HL-60/S4 (cell line): ENCODE results near the gene KCTD14.
"Not testable (repeated sequence)": the region's sequence is repeated elsewhere in the genome, so short reads cannot be mapped to it uniquely, and the experiment has no call there.

ENCODE experiments used
- in situ Hi-C: fragments of 300-500 bp; cut with MboI; formaldehyde crosslinking; loops from 2 replicates; pipeline ENCODE4 v1.14.3; 2022; ENCODE audit warnings: low sequenced_read_pairs

The KCTD14 gene

GRCh38 chr11:78027759-78028158, 4.7 kb upstream of the KCTD14 start:
- in situ Hi-C loops, result no loop called here

- in situ Hi-C loops, result no loop called here
These were observed 2.3 kb upstream of the KCTD14 start for GRCh38 chr11:78025378-78025777.

- in situ Hi-C loops, result no loop called here
These were observed 350 bp upstream of the KCTD14 start for GRCh38 chr11:78023426-78023825.

GRCh38 chr11:78021611-78022010, 1.5 kb downstream of the KCTD14 start:
- in situ Hi-C loops, result no loop called here

GRCh38 chr11:78020246-78020645, 2.8 kb downstream of the KCTD14 start:
- in situ Hi-C loops, result no loop called here

GRCh38 chr11:78019808-78020207, 3.3 kb downstream of the KCTD14 start:
- in situ Hi-C loops, result no loop called here

GRCh38 chr11:78015878-78016277, 7.2 kb downstream of the KCTD14 start:
- in situ Hi-C loops, result no loop called here

GRCh38 chr11:78014937-78015520, 8.0 kb downstream of the KCTD14 start:
- in situ Hi-C loops, result not testable (repeated sequence)

GRCh38 chr11:78011301-78011700, 11.8 kb downstream of the KCTD14 start:
- in situ Hi-C loops, result no loop called here

- in situ Hi-C loops, result no loop called here
These were observed 12.3 kb downstream of the KCTD14 start for GRCh38 chr11:78010755-78011154.

GRCh38 chr11:78010304-78010703, 12.8 kb downstream of the KCTD14 start:
- in situ Hi-C loops, result no loop called here

- in situ Hi-C loops, result no loop called here
These were observed 14.0 kb downstream of the KCTD14 start for GRCh38 chr11:78009062-78009461.

GRCh38 chr11:78000193-78000592, 22.9 kb downstream of the KCTD14 start:
- in situ Hi-C loops, result no loop called here

- in situ Hi-C loops, result no loop called here
These were observed 23.5 kb downstream of the KCTD14 start for GRCh38 chr11:77999446-78000030.

GRCh38 chr11:77994434-77995362, 28.4 kb downstream of the KCTD14 start, which contains the start of gene INTS4:
INTS4 (minus strand) TSS chr11:77994668; CDS start chr11:77994643, 25 bp downstream.
- in situ Hi-C loops, result no loop called here

GRCh38 chr11:77993902-77994301, 29.2 kb downstream of the KCTD14 start:
- in situ Hi-C loops, result no loop called here

- in situ Hi-C loops, result no loop called here
These were observed 32.1 kb downstream of the KCTD14 start for GRCh38 chr11:77990981-77991380.

- in situ Hi-C loops, result not testable (repeated sequence)
These were observed 36.6 kb downstream of the KCTD14 start for GRCh38 chr11:77986456-77986855.

- in situ Hi-C loops, result no loop called here
These were observed 41.6 kb downstream of the KCTD14 start for GRCh38 chr11:77981346-77981947.

- in situ Hi-C loops, result no loop called here
These were observed 54.7 kb downstream of the KCTD14 start for GRCh38 chr11:77968337-77968736.

GRCh38 chr11:77967753-77968152, 55.3 kb downstream of the KCTD14 start:
- in situ Hi-C loops, result no loop called here
